A549 (cell line): ENCODE measurements around the gene UBE3C.

Source experiments
- CHD2 ChIP-seq: fragments of 150-350 bp; IDR thresholded peaks from 2 replicates; pipeline ENCODE4 v1.6.1; 2014; ENCODE audit warnings: low read length; ENCODE audit not compliant: partially characterized antibody
- CTCF ChIP-seq: fragments of >200 bp; sonication (Bioruptor Twin); formaldehyde crosslinking; IDR thresholded peaks from 3 replicates; pipeline ENCODE4 v1.5.1; 2016
- EHMT2 ChIP-seq: fragments of 200-600 bp; sonication (generic); IDR thresholded peaks from 2 replicates; pipeline ENCODE4 v1.6.1; 2016; ENCODE audit warnings: antibody characterized with exemption, low read depth, mild to moderate bottlenecking, moderate library complexity
- EP300 ChIP-seq, 2 experiments: fragments of >200 bp; sonication (Bioruptor Twin); formaldehyde crosslinking; IDR thresholded peaks; 2 replicates in 1 of 2; 3 replicates in 1 of 2; pipeline ENCODE4 v1.6.1; 2016 to 2017
- GATA3 ChIP-seq: IDR thresholded peaks from 2 replicates; pipeline ENCODE4 v1.6.1; 2012; ENCODE audit warnings: borderline replicate concordance
- HDAC2 ChIP-seq: fragments of 200-600 bp; sonication (generic); IDR thresholded peaks from 2 replicates; pipeline ENCODE4 v1.6.1; 2016
- MAFK ChIP-seq: fragments of 450-650 bp; IDR thresholded peaks from 2 replicates; pipeline ENCODE4 v1.6.1; 2014; ENCODE audit not compliant: partially characterized antibody
- MYC ChIP-seq: IDR thresholded peaks from 2 replicates; pipeline ENCODE4 v1.6.1; 2012; ENCODE audit warnings: mild to moderate bottlenecking, inconsistent platforms, low read length, improper control_type of control experiment, borderline replicate concordance
- POLR2A ChIP-seq: IDR thresholded peaks from 2 replicates; pipeline ENCODE4 v1.6.1; 2012; ENCODE audit warnings: mild to moderate bottlenecking, low read length
- REST ChIP-seq: fragments of 200-600 bp; sonication (generic); IDR thresholded peaks from 2 replicates; pipeline ENCODE4 v1.6.1; 2016; ENCODE audit warnings: antibody characterized with exemption, mild to moderate bottlenecking, moderate library complexity
- TFCP2L1 ChIP-seq: fragments of 250-450 bp; sonication (Bioruptor Pico); IDR thresholded peaks from 2 replicates; pipeline ENCODE4 v1.5.0; 2021; ENCODE audit warnings: mild to moderate bottlenecking

- TF ChIP-seq EP300 (IDR thresholded peaks at IDR 0.05) (no peak), CTCF (no peak), GATA3 (no peak), MAFK (no peak), POLR2A (no peak), CHD2 (no peak), REST (no peak), HDAC2 (no peak), EHMT2 (no peak), MYC (no peak), TFCP2L1 (CRISPR knock-in tag) (no peak)
Observed at GRCh38 chr7:157282141-157282801, 143.5 kb downstream of the UBE3C start.
